ENCODE measurements around the gene NCOA1.
A peak's percentile ranks its signal among the peaks of the same experiment; 100 is the strongest.

The NCOA1 gene

GRCh38 chr2:24708537-24709152 is 217.6 kb downstream of the NCOA1 start:
- no peak for ATAC-seq

GRCh38 chr2:24710806-24711205 is 219.8 kb downstream of the NCOA1 start:
- ATAC-seq = no peak

GRCh38 chr2:24711865-24712264 is 220.8 kb downstream of the NCOA1 start:
- ATAC-seq = no peak

GRCh38 chr2:24712296-24712695 is 221.2 kb downstream of the NCOA1 start:
- no peak for ATAC-seq

GRCh38 chr2:24717263-24717951 is 226.4 kb downstream of the NCOA1 start:
- ATAC-seq = no peak

- ATAC-seq = no peak
These were observed 229.3 kb downstream of the NCOA1 start for GRCh38 chr2:24720310-24720709.

GRCh38 chr2:24721470-24721869 is 230.4 kb downstream of the NCOA1 start:
- peak in 1 of 2 donors; percentile 27 for ATAC-seq

GRCh38 chr2:24722141-24722790 is 231.2 kb downstream of the NCOA1 start:
- no peak for ATAC-seq

- ATAC-seq = no peak
These were observed 232.1 kb downstream of the NCOA1 start for GRCh38 chr2:24723191-24723590.

GRCh38 chr2:24723665-24724064 is 232.6 kb downstream of the NCOA1 start:
- ATAC-seq = no peak

- ATAC-seq = no peak
These were observed 233.2 kb downstream of the NCOA1 start for GRCh38 chr2:24724111-24724775.

- no peak for ATAC-seq
These were observed 234.9 kb downstream of the NCOA1 start for GRCh38 chr2:24725956-24726355.

GRCh38 chr2:24730481-24730880 is 239.4 kb downstream of the NCOA1 start:
- ATAC-seq = no peak

- no peak for ATAC-seq
These were observed 240.0 kb downstream of the NCOA1 start for GRCh38 chr2:24731040-24731439.

- no peak for ATAC-seq
These were observed 240.9 kb downstream of the NCOA1 start for GRCh38 chr2:24731923-24732322.

- no peak for ATAC-seq
These were observed 243.7 kb downstream of the NCOA1 start for GRCh38 chr2:24734741-24735140.

GRCh38 chr2:24739354-24740025 is 248.4 kb downstream of the NCOA1 start:
- ATAC-seq = peak in 1 of 2 donors; percentile 51

GRCh38 chr2:24740142-24740541 is 249.1 kb downstream of the NCOA1 start:
- ATAC-seq = no peak

GRCh38 chr2:24742730-24743129 is 251.7 kb downstream of the NCOA1 start:
- no peak for ATAC-seq

- no peak for ATAC-seq
These were observed 252.9 kb downstream of the NCOA1 start for GRCh38 chr2:24743924-24744323.

- ATAC-seq = no peak
These were observed 253.3 kb downstream of the NCOA1 start for GRCh38 chr2:24744356-24744755.

- no peak for ATAC-seq
These were observed 254.8 kb downstream of the NCOA1 start for GRCh38 chr2:24745825-24746224.

- ATAC-seq = no peak
These were observed 256.2 kb downstream of the NCOA1 start for GRCh38 chr2:24747299-24747698.
